ENCODE results near the gene S100P. TPM values are rescaled to one million over a fixed set of nuclear protein-coding genes. Genes with fewer than 3 reads are reported as not detected.
"Not testable (repeated sequence)": the region's sequence is repeated elsewhere in the genome, so short reads cannot be mapped to it uniquely, and the experiment has no call there.

Gene S100P
- total RNA-seq, 2 experiments from 2014 or later: 3.4 to 4.3 TPM

DNA sequence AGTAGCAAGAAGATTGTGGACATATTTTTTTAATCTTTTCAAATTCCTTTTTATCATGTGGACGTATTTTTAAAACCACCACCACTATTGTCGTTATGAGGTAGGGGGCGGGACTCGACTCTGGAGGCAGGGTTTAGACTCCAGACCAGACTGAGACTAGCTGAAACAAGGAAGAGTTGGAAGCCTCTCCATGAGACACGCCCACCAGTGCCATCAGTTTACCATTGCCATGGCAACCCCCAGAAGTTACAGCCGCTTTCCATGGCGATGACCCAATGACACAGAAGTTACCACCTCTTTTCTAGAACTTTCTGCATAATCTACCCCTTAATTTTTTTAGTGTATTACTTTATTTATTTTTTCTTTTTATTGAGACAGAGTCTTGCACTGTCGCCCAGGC, 44.5 kb upstream of the S100P start:
- TF ChIP-seq, protein P1, sequence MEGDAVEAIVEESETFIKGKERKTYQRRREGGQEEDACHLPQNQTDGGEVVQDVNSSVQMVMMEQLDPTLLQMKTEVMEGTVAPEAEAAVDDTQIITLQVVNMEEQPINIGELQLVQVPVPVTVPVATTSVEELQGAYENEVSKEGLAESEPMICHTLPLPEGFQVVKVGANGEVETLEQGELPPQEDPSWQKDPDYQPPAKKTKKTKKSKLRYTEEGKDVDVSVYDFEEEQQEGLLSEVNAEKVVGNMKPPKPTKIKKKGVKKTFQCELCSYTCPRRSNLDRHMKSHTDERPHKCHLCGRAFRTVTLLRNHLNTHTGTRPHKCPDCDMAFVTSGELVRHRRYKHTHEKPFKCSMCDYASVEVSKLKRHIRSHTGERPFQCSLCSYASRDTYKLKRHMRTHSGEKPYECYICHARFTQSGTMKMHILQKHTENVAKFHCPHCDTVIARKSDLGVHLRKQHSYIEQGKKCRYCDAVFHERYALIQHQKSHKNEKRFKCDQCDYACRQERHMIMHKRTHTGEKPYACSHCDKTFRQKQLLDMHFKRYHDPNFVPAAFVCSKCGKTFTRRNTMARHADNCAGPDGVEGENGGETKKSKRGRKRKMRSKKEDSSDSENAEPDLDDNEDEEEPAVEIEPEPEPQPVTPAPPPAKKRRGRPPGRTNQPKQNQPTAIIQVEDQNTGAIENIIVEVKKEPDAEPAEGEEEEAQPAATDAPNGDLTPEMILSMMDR (IDR thresholded peaks at IDR 0.05): no peak
- CTCF ChIA-PET: no interaction called here
- H3K9me3 Mint-ChIP-seq: no peaks in the 10 kb centered on the region
- DNase-seq (no peak), ATAC-seq (no peak)
- no peak overlapping the region for H3K4me3 Mint-ChIP-seq
- intact Hi-C loops (cut with micrococcal nuclease): no loop called here
- H3K4me1 Mint-ChIP-seq (ENCODE audit: low read depth): no peaks in the 10 kb centered on the region
- POLR2A ChIA-PET: no interaction called here
- no peaks in the 10 kb centered on the region for H3K27me3 Mint-ChIP-seq
- H3K36me3 Mint-ChIP-seq (ENCODE audit: low read depth): no peaks in the 10 kb centered on the region
- H3K27ac Mint-ChIP-seq: no peak overlapping the region

DNA sequence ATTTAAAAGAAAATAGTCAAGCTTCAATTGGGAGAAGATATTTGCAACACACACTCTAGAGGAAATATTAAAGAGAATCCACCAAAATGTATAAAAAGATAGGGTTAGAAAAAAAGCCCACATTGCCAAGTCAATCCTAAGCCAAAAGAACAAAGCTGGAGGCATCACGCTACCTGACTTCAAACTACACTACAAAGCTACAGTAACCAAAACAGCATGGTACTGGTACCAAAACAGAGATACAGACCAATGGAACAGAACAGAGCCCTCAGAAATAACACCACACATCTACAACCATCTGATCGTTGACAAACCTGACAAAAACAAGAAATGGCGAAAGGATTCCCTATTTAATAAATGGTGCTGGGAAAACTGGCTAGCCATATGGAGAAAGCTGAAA, 39.5 kb upstream of the S100P start:
- H3K27me3 Mint-ChIP-seq; H3K4me3 Mint-ChIP-seq; H3K27ac Mint-ChIP-seq; H3K36me3 Mint-ChIP-seq (ENCODE audit: low read depth); H3K9me3 Mint-ChIP-seq; H3K4me1 Mint-ChIP-seq (ENCODE audit: low read depth); DNase-seq; intact Hi-C loops (cut with micrococcal nuclease); ATAC-seq: not testable (repeated sequence)
- ChIA-PET POLR2A (interaction anchor here (1.0 kb wide), 1 partner anchor 19 kb away, joined by 3 read pairs; a partner anchor contains a TSS), CTCF (interaction anchor here (1.1 kb wide), 1 partner anchor 10 kb away, joined by 3 read pairs; no protein-coding TSS in a partner anchor)

DNA sequence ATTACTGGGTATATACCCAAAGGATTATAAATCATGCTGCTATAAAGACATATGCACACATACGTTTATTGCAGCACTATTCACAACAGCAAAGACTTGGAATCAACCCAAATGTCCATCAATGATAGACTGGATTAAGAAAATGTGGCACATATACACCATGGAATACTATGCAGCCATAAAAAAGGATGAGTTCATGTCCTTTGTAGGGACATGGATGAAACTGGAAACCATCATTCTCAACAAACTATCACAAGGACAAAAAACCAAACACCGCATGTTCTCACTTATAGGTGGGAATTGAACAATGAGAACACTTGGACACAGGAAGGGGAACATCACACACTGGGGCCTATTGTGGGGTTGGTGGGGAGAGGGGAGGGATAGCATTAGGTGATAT, 38.4 kb upstream of the S100P start:
- H3K36me3 Mint-ChIP-seq (ENCODE audit: low read depth); H3K27me3 Mint-ChIP-seq; H3K27ac Mint-ChIP-seq; H3K4me3 Mint-ChIP-seq; ATAC-seq; H3K9me3 Mint-ChIP-seq; DNase-seq; CTCF ChIA-PET; H3K4me1 Mint-ChIP-seq (ENCODE audit: low read depth); intact Hi-C loops (cut with micrococcal nuclease): not testable (repeated sequence)
- POLR2A ChIA-PET: interaction anchor here (1.5 kb wide), 1 partner anchor 19 kb away, joined by 3 read pairs; no protein-coding TSS in a partner anchor

DNA sequence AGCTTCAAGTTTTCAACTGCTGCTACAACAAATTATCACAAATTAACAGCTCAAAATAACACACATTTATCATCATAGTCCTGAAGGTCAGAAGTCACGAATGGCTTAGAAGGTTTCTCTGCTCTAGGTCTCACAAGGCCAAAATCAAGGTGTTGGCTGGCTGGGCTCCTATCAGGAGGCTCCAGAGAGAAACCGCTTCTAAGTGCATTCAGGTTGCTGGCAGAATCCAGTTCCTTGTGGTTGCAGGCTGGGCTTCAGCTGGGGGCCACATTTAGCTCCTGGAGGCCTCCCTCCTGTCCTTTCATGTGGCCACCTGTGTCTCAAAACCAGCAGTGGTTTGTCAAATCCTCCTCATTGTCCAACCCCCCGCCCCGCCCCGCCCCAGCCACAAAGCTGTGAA, 37.8 kb upstream of the S100P start:
- Mint-ChIP-seq H3K36me3 (ENCODE audit: low read depth) (peaks cover 2% of the 10 kb centered on the region), H3K4me1 (ENCODE audit: low read depth) (peaks cover 6% of the 10 kb centered on the region), H3K27me3 (peaks cover 4% of the 10 kb centered on the region), H3K4me3 (no peak overlapping the region), H3K27ac (no peak overlapping the region), H3K9me3 (no peaks in the 10 kb centered on the region)
- TF ChIP-seq, protein P1 (IDR thresholded peaks at IDR 0.05): no peak
- intact Hi-C loops (cut with micrococcal nuclease): no loop called here
- no peak for ATAC-seq
- POLR2A ChIA-PET: interaction anchor here (1.4 to 1.5 kb wide), 2 partner anchors 16 to 19 kb away, joined by 3 to 4 read pairs; partner anchors contain the start of gene MRFAP1
- no peak for DNase-seq
- CTCF ChIA-PET: no interaction called here

DNA sequence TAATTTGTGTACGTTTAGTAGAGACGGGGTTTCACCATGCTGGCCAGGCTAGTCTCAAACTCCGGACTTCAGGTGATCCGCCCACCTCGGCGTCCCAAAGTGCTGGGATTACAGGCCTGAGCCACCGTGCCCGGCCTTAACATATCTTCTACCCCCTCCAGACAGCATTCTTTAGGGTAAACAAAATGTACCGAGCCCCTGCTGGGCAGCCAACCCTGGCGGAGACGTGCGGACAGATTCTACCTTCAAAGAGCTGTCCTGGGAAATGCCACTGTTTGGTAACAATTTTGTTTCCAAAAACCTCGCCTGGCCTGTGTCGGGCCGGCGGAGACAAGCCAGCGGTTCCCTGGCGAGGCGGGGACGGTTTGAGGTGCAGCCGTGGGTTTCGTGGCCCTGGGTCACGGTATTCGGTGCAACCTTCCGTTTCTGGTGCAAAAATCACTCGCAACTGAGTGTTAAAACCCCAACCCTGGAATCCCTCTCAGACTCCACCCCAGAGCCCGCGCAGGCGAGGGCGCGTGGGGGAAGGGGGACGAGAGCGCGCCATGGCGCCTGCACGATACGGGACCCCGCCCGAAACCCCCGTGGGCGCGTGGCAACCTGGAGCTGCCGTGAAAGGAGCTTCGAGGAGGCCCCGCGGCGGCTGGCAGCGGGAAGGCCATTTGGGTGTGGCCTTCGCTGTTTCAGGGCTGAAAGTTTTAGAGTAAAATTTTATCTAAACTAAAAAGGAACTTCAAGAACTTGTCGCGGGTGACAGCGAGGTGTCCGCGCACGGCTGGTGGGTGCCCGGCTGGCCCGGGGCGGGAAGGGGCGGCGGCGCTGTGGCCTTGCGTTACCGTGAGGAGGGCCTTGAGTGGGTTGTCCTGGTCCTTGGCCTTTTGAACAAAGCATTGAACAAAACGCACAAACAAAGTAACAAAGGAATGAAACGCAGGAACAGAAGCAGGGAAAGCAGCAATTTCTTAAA, 36.2 kb upstream of the S100P start:
- POLR2A ChIA-PET: interaction anchor here (1.2 to 4.0 kb wide), 5 partner anchors 11 to 59 kb away, joined by 4 to 39 read pairs (median 8); partner anchors contain the start of gene BLOC1S4
- DNase-seq: no peak
- peaks cover 7% of the 10 kb centered on the region for H3K27me3 Mint-ChIP-seq
- no peak overlapping the region for H3K27ac Mint-ChIP-seq
- TF ChIP-seq, protein P1 (IDR thresholded peaks at IDR 0.05): no peak
- CTCF ChIA-PET: interaction anchor here (1.0 to 2.6 kb wide), 2 partner anchors 13 to 16 kb away, joined by 3 to 10 read pairs; a partner anchor contains a TSS
- H3K4me1 Mint-ChIP-seq (ENCODE audit: low read depth): peaks cover 6% of the 10 kb centered on the region
- H3K36me3 Mint-ChIP-seq (ENCODE audit: low read depth): peaks cover 2% of the 10 kb centered on the region
- H3K9me3 Mint-ChIP-seq: no peaks in the 10 kb centered on the region
- intact Hi-C loops (cut with micrococcal nuclease): no loop called here
- no peak for ATAC-seq
- H3K4me3 Mint-ChIP-seq: no peak overlapping the region
